HepG2 (cell line): ENCODE data around the gene DEPDC1B. TPM values are rescaled to one million over a fixed set of nuclear protein-coding genes. Genes with fewer than 3 reads are reported as not detected.

Experiments
- KLF16 ChIP-seq, 2 experiments: sonication (generic) in 1 of 2; formaldehyde crosslinking in 1 of 2; IDR thresholded peaks; 2 replicates each; pipeline versions ENCODE4 v1.6.1 to v1.8.0; 2016 to 2023; ENCODE audit warnings: missing genetic modification reagents in 2 of 2, missing compliant biosample characterization in 1 of 2
- MATR3 ChIP-seq: sonication (generic); formaldehyde crosslinking; IDR thresholded peaks from 2 replicates; pipeline ENCODE4 v1.4.0; 2020; ENCODE audit warnings: missing genetic modification reagents
- PAWR ChIP-seq: sonication (generic); formaldehyde crosslinking; IDR thresholded peaks from 2 replicates; pipeline ENCODE4 v1.4.0; 2020; ENCODE audit warnings: missing genetic modification reagents, mild to moderate bottlenecking, borderline replicate concordance
- REPIN1 ChIP-seq: sonication (generic); formaldehyde crosslinking; IDR thresholded peaks from 2 replicates; pipeline ENCODE4 v1.8.0; 2022; ENCODE audit warnings: missing genetic modification reagents, low read depth, mild to moderate bottlenecking, borderline replicate concordance
- SAP130 ChIP-seq: IDR thresholded peaks from 2 replicates; pipeline ENCODE4 v1.6.1; 2016; ENCODE audit warnings: low read depth
- SMAD1 ChIP-seq: sonication (generic); formaldehyde crosslinking; IDR thresholded peaks from 2 replicates; pipeline ENCODE4 v1.4.0; 2020; ENCODE audit warnings: missing genetic modification reagents, low read depth, mild to moderate bottlenecking, borderline replicate concordance
- TCF12 ChIP-seq, 2 experiments: fragments of 450-650 bp in 1 of 2; sonication (generic) in 1 of 2; formaldehyde crosslinking in 1 of 2; IDR thresholded peaks; 2 replicates each; pipeline versions ENCODE4 v1.6.1 to v1.8.0; 2017 to 2022; ENCODE audit warnings: antibody characterized with exemption in 1 of 2, mild to moderate bottlenecking in 1 of 2, missing genetic modification reagents in 1 of 2, moderate library complexity in 1 of 2
- ZBTB4 ChIP-seq: sonication (generic); formaldehyde crosslinking; IDR thresholded peaks from 2 replicates; pipeline ENCODE4 v1.4.0; 2020; ENCODE audit warnings: missing genetic modification reagents, mild to moderate bottlenecking, borderline replicate concordance
- ZFX ChIP-seq: sonication (generic); formaldehyde crosslinking; IDR thresholded peaks from 2 replicates; pipeline ENCODE4 v1.4.0; 2020; ENCODE audit warnings: mild to moderate bottlenecking, low read depth, missing genetic modification reagents, moderate library complexity
- ZMYM2 ChIP-seq: sonication (generic); formaldehyde crosslinking; IDR thresholded peaks from 2 replicates; pipeline ENCODE4 v1.8.0; 2022; ENCODE audit warnings: mild to moderate bottlenecking, missing genetic modification reagents
- ZNF232 ChIP-seq: sonication (generic); formaldehyde crosslinking; IDR thresholded peaks from 2 replicates; pipeline ENCODE4 v1.4.0; 2020; ENCODE audit warnings: missing genetic modification reagents, borderline replicate concordance
- ZNF251 ChIP-seq: sonication (generic); formaldehyde crosslinking; IDR thresholded peaks from 2 replicates; pipeline ENCODE4 v1.9.0; 2021; ENCODE audit warnings: mild to moderate bottlenecking, missing genetic modification reagents
- ZNF280D ChIP-seq: sonication (generic); formaldehyde crosslinking; IDR thresholded peaks from 2 replicates; pipeline ENCODE4 v1.5.1; 2020; ENCODE audit warnings: mild to moderate bottlenecking, missing genetic modification reagents
- ZNF619 ChIP-seq: sonication (generic); formaldehyde crosslinking; IDR thresholded peaks from 2 replicates; pipeline ENCODE4 v1.4.0; 2020; ENCODE audit warnings: mild to moderate bottlenecking, missing genetic modification reagents
- polyA plus RNA-seq, 8 experiments: library from polyadenylated mRNA; depleted of rRNA in 3 of 8; stranded (reverse) in 7 of 8; unstranded in 1 of 8; fragments of >200 nt; fragmentation: Illumina TruSeq in 4 of 8; extraction: Trizol in 4 of 8; gene quantifications; 2 replicates each; pipeline versions ENCODE4 v1.2.1 to v1.2.3, GENCODE V29; 2011 to 2016; ENCODE audit warnings: low read depth in 4 of 8, missing spikeins in 1 of 8, mixed read lengths in 1 of 8; ENCODE audit not compliant: insufficient read depth in 1 of 8
- total RNA-seq, 5 experiments: library from RNA; depleted of rRNA; stranded (reverse); fragments of >200 nt; fragmentation: Illumina TruSeq; extraction: Trizol; gene quantifications; 2 replicates each; pipeline ENCODE4 v1.2.3, GENCODE V29; 2016; ENCODE audit warnings: low read depth in 1 of 5
- TF ChIP-seq, protein P1 (sequence below): IDR thresholded peaks from 2 replicates; pipeline ENCODE4 v1.6.1; 2012; ENCODE audit warnings: low read depth, low read length, improper control_type of control experiment
- TF ChIP-seq, protein P2 (sequence below): sonication (generic); formaldehyde crosslinking; IDR thresholded peaks from 2 replicates; pipeline ENCODE4 v1.4.0; 2020; ENCODE audit warnings: missing genetic modification reagents

Gene DEPDC1B
- total and polyA plus RNA-seq, 2 of the 13 experiments (the other 11 are each of a cell fraction or from before 2014, with no cell fraction given), result 29.5 to 51.3 TPM

DNA sequence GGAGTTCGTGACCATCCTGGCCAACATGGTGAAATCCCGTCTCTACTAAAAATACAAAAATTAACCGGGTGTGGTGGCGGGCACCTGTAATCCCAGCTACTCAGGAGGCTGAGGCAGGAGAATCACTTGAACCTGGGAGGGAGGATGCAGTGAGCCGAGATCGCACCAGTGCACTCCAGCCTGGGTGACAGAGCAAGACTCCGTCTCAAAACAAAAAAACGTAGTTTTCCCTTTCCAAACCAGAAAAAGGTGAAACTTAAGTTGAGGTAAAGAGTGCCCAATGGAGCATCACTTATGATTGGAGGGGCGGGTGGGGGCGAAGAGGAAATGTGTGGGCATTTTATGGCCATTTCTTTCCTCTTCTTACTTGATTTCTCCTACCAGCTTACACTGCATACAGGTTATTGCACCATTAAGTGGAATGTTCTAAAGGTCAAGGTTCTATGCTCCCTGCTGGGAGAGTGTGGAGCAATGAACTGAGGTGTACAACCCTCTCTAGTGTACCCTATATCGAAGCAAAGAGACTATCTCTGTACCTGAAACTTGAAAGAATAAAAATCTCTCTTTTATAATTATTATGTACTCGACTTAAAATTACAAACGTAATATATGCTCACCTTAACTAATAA, 136.2 kb downstream of the DEPDC1B start (continued):
- TF ChIP-seq ZFX (CRISPR knock-in tag), result no peak
- no peak for TF ChIP-seq ZNF251 (CRISPR knock-in tag)
- TF ChIP-seq ZNF280D (CRISPR knock-in tag), result 0 out of 2 replicates have a peak, but pooled peaks have one; percentile 57
- TF ChIP-seq ZNF619 (CRISPR knock-in tag), result no peak
- TF ChIP-seq MATR3 (CRISPR knock-in tag), result no peak
- no peak for TF ChIP-seq REPIN1
- TF ChIP-seq, protein P1, sequence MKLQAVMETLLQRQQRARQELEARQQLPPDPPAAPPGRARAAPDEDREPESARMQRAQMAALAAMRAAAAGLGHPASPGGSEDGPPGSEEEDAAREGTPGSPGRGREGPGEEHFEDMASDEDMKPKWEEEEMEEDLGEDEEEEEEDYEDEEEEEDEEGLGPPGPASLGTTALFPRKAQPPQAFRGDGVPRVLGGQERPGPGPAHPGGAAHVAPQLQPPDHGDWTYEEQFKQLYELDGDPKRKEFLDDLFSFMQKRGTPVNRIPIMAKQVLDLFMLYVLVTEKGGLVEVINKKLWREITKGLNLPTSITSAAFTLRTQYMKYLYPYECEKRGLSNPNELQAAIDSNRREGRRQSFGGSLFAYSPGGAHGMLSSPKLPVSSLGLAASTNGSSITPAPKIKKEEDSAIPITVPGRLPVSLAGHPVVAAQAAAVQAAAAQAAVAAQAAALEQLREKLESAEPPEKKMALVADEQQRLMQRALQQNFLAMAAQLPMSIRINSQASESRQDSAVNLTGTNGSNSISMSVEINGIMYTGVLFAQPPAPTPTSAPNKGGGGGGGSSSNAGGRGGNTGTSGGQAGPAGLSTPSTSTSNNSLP, result no peak
- TF ChIP-seq SAP130 (CRISPR knock-in tag), result 0 out of 2 replicates have a peak, but pooled peaks have one; percentile 17
- TF ChIP-seq ZBTB4 (CRISPR knock-in tag), result no peak
- TF ChIP-seq, protein P2, sequence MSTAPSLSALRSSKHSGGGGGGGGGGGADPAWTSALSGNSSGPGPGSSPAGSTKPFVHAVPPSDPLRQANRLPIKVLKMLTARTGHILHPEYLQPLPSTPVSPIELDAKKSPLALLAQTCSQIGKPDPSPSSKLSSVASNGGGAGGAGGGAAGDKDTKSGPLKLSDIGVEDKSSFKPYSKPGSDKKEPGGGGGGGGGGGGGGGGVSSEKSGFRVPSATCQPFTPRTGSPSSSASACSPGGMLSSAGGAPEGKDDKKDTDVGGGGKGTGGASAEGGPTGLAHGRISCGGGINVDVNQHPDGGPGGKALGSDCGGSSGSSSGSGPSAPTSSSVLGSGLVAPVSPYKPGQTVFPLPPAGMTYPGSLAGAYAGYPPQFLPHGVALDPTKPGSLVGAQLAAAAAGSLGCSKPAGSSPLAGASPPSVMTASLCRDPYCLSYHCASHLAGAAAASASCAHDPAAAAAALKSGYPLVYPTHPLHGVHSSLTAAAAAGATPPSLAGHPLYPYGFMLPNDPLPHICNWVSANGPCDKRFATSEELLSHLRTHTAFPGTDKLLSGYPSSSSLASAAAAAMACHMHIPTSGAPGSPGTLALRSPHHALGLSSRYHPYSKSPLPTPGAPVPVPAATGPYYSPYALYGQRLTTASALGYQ (CRISPR knock-in tag), result 0 out of 2 replicates have a peak, but pooled peaks have one; percentile 24
- TF ChIP-seq KLF16 (CRISPR knock-in tag; IDR thresholded peaks at IDR 0.05), result peak in 1 of 2 experiments; percentile 35; a peak in 1 of 4 replicates
- TF ChIP-seq SMAD1 (CRISPR knock-in tag), result no peak
- peak; percentile 66; the same call in 1 of the 2 replicates for TF ChIP-seq ZMYM2
- no peak for TF ChIP-seq TCF12 (IDR thresholded peaks at IDR 0.05)
- TF ChIP-seq TCF12 (CRISPR knock-in tag; IDR thresholded peaks at IDR 0.05), result no peak
- no peak for TF ChIP-seq PAWR (CRISPR knock-in tag)
- no peak for TF ChIP-seq ZNF232 (CRISPR knock-in tag)
